Measurements from ENCODE around the gene TYRO3.

The TYRO3 gene

DNA sequence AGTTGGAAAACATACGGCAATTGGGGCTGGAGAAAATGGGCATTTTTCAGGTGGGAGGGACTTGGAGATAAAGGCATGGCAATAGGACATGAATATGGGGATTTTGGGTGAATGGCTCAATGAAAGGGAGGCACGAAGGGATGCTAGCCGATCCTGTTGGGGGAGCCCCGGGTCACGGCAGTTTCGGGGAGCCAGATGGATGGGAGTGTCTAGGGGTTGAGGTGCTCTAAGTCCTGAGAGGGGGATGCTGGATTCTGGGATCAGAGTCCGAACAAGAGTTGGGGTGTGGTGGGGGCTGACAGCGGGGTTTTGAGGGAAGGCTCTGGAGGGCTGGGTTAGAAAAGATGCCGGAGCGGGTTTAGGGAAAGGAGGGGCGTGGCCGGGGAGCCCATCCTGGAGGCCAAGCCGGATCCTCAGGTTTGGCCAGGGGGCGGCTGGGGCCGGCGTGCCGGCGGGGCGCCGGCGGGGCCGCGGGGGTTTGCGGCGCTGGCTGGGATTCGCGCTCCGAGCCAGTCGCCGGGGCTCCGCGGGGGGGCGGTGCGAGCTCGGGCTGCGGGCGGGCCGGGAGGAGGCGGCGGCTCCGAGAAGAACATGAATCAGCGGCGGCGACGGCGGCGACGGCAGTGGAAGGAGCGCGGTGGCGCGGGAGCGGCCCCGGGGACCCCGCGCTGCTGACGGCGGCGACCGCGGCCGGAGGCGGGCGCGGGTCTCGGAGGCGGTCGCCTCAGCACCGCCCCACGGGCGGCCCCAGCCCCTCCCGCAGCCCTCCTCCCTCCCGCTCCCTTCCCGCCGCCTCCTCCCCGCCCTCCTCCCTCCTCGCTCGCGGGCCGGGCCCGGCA lies at the start of gene TYRO3:
TSS of gene TYRO3 (plus strand) at position 813 of the 839 bp plus-strand sequence. CDS start 46 bp downstream, outside the sequence.
- H3K4me3 ChIP-seq (ENCODE audit: low read depth, low read length), result peak within 1 kb of the TSS; percentile 67

DNA sequence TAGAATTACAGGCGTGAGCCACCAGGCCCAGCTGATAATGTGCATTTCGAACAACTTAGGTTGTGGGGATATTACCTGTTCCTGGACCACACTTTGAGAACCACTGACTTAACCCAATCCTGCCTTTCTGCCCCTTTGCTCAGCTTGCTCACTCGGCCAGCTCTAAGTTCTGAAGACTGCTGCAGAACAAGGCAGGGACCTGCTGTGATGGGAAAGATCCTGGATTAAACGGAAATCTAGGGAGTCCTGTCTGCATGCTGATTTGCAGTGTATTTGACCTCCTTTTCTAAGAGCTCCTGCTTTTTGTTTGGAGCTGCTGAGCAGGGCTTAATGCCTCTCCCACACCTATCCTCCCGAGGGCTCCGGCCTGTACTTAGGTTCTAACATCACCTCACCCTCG lies 48.3 kb upstream of the TYRO3 start:
- no peak for DNase-seq (ENCODE audit: low read depth)
- H3K4me3 ChIP-seq (ENCODE audit: low read depth, low read length), result no peak overlapping the region

More for the DNA sequence above, at the start of gene TYRO3:
- DNase-seq (ENCODE audit: low read depth), result no peak

DNA sequence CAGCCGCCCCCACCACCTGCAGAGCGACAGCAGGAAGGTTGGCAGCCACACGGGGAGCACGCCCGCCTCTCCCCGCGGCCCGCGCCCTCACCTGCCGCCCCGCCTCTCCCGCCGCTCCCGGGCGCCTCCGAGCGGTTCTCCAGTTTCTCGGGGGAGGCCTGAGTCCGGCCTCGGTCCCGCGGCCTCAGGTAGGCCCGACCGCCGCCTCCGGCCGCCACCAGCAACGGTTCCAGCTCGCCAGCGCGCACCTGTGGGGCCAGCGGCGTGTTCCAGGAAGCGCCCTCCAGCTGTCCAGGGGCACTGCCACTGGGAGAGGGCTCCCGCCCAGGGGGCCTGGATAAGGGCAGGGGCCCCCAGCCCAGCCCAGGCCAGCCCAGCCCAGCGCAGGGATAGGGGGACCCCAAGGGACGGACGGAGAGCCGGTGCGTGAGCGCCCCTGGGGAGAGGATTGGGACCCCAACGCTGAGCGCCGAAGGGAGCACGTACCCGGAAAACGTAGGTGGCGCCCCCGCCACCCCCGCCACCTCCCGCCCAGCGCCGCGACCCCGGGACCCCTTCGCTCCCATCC lies 47.6 kb upstream of the TYRO3 start:
- H3K4me3 ChIP-seq (ENCODE audit: low read depth, low read length), result no peak overlapping the region
- no peak for DNase-seq (ENCODE audit: low read depth)

DNA sequence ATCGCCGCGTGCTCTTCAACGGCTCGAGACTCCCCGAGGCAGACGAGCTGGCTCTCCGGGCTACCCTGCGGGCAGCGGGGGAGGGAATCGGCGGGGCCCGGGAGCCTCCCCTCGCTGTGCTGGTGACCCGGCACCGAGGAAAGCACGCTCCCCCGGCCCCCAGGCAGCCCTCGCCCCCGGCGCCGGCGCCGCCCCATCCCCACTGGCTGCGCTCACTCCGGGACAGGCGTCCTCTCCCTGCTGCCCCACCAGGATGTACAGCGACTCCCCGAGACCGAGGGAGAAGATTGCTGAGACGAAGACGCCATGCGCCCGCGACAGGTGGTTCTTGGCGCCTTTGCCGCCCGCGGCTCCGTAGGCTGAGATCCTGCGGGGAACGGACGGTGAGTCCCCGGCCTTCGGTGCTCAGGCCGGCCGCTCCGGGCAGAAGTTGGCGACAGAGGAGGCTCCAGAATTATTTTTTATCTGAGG lies 47.1 kb upstream of the TYRO3 start:
- H3K4me3 ChIP-seq (ENCODE audit: low read depth, low read length), result no peak overlapping the region
- DNase-seq (ENCODE audit: low read depth), result no peak

DNA sequence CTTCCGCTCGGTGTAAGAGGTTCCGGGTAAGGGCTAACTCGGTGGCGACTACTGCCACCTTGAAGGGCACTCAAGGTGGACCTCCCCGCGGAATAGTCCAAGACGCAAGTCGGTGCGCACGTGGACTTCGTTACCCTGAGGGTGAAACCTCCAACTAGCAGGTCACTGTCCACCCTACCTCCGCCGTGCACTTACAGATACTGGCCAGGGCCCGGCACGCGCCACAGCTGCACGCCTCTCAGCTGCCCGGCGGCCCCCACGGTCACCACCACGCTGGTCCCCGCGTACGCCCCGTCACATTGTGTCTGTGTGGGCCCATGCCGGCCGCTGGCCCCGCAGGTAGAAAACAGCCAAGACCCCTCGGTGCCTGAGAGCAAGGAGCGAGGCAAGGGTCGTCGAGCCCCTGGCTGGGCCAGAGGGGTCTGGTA lies 46.5 kb upstream of the TYRO3 start:
- DNase-seq (ENCODE audit: low read depth), result no peak
- no peak overlapping the region for H3K4me3 ChIP-seq (ENCODE audit: low read depth, low read length)

DNA sequence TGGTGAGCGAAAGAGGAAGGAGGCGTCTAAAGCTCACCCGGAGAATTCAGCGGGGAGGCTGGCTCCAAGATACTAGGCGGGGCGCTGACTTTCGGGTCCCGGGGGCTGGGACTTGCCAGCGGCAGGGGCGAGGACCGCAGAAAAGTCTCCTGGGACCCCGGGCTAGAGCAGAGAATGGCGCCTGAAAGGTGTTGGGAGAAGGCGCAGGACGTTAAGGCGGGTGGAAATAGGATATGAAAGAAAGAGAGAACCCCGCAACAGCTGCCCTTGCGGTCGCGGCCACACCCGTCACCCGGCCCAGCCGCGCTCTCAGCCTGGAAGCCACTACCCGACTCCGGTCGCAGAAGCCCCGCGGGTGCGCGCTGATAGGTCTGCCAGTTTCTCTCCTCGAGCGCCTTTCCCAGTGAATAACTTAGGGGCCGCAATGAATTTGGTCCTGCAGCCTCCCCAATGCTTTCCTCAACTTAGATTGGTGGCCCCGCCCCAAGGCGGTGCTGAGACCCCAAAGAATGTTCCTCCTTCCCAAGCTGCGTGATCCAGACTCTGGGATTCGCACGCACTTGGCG lies 46.0 kb upstream of the TYRO3 start:
- DNase-seq (ENCODE audit: low read depth), result no peak

DNA sequence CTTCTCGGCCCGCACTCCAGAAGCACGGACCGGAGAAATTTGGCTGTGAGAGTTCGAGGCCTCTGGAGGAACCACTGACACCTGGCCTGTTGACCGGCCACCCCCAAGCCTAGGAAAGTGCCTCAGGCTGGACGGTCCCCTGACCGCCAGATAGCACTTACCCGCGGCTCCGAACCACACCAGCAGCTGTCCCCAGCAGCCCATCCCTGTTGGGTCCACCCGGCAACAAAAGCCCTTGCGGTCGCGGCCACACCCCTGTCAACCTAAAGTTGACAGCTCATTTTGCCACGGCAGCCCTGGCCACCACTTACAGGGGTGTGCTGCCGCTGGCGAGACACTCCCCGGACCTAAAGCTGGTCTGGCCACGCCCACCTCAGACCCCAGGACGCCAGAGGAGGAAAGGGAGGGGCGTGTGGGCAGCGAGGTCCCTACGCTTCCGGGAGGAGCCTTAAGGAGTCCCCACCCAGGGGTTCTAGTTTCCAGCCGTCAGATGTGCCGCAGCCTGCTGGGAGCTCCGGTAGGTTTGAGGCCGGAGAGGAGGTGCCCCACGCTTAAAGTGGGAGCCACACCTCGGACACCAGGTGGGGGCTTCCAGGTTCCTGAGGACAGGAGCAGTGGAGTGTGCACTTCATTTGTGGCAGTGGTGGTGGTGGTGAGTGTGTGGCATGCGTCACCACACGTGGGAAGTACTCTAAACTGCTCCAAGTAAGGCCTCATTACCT lies 45.3 kb upstream of the TYRO3 start, which contains the start of gene LTK:
TSS of gene LTK (minus strand) at position 322 of the 722 bp plus-strand sequence. CDS start at position 204, 118 bp downstream.
- DNase-seq (ENCODE audit: low read depth), result no peak
- H3K4me3 ChIP-seq (ENCODE audit: low read depth, low read length), result peak within 1 kb of the TSS; percentile 30

More for the DNA sequence above, 46.0 kb upstream of the TYRO3 start:
- peak overlapping the region; percentile 30 for H3K4me3 ChIP-seq (ENCODE audit: low read depth, low read length)

DNA sequence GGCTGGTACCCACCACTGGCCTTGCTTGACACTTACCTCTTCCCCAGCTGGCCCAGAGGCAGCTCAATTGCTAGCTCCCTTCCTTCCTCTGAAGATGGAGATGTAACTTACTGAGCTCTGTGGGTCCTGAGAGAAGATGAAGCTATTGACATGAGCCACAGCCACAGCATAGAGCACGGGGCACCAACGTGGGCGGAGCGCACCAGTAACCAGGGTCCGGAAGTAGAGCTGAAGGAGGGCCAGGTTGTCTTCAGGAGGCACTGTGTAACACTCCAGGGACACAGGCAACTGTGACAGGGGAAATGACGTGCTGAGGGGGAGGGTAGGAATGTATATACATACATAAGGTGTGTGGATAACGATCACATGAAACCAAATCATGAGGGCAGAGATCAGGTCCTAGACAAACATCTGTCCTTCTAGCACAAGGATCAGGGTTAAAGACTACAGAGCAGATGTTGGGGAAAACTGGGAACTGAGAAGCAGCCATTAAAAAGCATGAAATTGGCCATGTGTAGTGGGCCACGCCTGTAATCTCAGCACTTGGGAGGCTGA lies 41.0 kb upstream of the TYRO3 start:
- no peak overlapping the region for H3K4me3 ChIP-seq (ENCODE audit: low read depth, low read length)
- DNase-seq (ENCODE audit: low read depth), result no peak

DNA sequence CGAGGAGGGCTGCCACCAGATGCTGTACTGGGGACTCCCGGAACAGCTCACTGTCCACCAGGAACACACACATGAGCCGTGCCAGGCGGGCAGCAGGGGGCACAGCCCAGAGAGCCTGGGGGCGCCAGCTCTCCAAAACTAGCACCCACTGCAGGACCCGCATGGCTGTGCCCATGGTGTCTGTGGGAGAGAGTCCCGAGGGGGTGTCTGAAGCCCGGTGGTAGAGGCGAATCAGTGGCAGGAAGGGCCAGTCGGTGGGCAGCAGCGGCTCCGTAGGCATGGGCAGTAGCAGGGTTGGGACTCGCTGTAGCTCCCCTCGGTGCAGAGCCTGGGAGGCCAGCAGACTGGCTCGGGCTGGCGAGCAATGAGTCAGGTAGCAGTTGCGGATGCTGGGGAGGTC lies 38.4 kb upstream of the TYRO3 start:
- DNase-seq (ENCODE audit: low read depth), result no peak
- no peak overlapping the region for H3K4me3 ChIP-seq (ENCODE audit: low read depth, low read length)

DNA sequence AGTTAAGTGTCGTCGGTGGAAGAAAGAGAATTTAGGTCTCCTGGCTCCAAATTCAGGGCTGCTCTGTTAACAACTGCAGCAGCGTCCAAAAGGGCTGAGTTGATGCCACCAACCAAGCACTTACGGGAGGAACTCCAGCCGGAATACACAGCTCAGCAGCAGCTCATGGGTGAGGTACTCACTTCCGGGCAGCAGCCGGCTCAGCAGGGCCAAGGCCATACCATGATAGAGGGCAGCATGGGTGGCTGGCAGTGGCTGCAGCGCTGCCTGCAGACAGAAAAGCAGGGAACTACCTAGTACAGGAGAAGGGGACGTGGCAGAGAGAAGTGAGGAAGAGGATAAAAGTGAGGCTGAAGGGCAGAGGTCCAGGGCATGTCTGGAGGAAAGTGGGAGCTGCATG lies 37.4 kb upstream of the TYRO3 start:
- H3K4me3 ChIP-seq (ENCODE audit: low read depth, low read length), result no peak overlapping the region
- DNase-seq (ENCODE audit: low read depth), result no peak

DNA sequence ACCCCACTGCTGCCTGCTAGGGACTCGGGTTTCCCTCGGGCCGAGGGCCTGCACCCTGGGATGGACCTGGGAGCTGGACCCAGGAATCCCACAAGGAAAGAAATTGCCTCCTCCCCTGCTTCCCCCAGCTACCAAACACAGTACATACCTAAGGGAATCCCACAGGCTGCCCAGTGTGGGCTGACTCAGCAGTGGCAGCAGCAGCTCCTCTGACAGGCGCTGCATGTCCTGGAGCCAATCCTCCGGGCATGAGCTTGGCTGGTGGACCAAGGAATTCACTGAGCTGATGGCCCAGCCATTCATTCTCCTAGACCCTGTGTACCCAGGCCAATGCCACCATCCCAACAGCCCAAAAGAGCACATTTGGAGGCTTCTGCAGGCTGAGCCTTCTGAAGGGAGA lies 35.9 kb upstream of the TYRO3 start:
- no peak for DNase-seq (ENCODE audit: low read depth)
- no peak overlapping the region for H3K4me3 ChIP-seq (ENCODE audit: low read depth, low read length)

DNA sequence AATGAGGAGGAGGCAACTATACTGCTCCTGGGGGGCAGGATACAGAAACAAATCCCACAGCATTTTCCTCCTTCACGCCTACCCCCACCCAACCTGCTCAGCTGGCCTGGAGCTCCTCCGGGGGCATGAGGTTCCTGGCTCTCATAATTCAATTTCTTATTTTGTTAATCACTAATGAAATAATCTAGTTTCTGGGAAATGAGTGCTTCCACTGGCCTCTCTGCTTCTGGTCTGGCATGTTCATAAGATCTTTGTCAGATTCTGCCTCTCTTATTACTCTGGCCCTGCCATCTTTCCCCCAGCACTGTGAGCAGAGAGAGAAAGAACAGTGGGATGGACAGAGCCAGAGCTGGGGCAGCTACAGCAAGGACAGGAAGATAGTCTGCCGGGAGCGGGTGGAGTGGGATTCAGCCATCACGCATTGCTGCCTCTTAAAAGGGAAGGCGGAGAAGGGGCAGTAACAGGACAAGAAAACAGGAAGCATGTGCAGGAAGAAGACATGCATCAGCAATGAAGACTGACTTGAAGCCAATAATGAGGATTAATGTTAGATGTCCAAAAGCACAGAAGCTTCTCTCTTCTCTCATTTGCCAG lies 28.6 kb upstream of the TYRO3 start:
- no peak overlapping the region for H3K4me3 ChIP-seq (ENCODE audit: low read depth, low read length)
- no peak for DNase-seq (ENCODE audit: low read depth)

DNA sequence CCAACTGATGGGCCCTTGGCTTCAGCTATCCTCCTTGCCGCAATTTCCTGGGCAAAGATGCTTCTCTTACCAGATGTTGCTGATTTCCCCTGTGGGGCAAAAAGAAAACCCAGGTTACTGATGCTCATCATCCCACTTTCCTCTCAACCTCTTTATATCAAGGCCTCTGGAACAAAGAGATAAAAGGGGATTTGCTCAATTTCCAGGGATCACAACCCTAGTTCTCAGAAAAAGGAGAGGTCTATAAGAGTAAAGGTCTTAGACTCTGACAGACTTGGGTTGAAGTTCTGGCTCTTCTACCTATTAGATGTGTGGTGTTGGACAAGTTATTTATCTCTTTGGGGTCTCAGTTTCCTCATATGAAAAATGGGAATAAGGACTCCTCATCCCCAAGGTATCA lies 23.5 kb upstream of the TYRO3 start:
- no peak for DNase-seq (ENCODE audit: low read depth)
- no peak overlapping the region for H3K4me3 ChIP-seq (ENCODE audit: low read depth, low read length)

DNA sequence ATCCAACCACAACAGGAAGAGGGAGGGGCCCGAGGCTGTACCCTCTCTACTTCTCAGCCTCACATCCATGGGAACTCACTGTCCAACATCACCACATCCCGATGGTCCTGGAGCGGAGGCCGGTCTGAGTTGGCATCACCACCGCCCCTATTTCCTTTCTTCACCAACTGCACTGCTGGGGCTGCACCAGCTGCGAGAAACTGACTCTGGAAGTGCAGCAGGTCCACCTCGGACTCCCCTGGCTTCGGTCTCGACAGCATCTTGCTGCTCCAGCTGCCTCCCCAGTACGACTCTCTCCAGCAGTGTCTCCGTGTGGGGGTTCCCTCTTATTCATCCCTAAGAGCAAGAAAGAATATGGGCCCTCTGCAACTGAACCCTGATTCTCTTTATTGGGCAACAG lies 22.1 kb upstream of the TYRO3 start:
- no peak overlapping the region for H3K4me3 ChIP-seq (ENCODE audit: low read depth, low read length)
- DNase-seq (ENCODE audit: low read depth), result no peak

DNA sequence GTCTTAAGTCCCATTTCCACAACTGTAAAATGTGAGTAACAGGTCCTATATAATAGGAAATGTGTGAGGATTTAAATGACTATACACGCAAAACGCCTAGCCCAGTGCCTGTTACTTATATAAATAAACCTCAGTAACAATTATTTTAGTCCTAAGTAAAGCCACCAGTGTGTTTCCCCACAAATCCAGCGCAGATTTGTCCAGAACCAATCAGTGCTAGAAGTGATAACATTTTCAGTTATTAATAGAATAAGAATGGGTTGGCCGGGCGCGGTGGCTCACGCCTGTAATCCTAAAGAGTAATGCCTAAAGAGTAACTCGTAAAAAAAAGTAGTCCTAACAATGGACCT lies 15.5 kb upstream of the TYRO3 start:
- DNase-seq (ENCODE audit: low read depth), result no peak
- H3K4me3 ChIP-seq (ENCODE audit: low read depth, low read length), result peak overlapping the region; percentile 70

DNA sequence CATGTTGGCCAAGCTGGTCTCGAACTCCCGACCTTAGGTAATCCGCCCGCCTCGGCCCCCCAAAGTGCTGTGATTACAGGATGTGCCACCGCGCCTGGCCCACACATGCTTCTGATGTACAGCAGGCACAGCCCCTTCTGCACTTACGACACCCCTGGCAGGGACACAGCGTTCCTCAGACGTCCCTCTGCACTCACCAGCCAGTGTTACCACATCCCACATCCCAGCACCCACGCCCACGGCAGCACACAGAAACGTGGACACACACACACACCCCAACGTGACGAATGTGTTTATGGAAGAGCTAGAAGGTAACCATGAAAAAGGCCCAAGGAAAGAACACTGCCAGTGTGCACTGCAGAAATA lies 14.4 kb upstream of the TYRO3 start:
- no peak overlapping the region for H3K4me3 ChIP-seq (ENCODE audit: low read depth, low read length)
- no peak for DNase-seq (ENCODE audit: low read depth)

DNA sequence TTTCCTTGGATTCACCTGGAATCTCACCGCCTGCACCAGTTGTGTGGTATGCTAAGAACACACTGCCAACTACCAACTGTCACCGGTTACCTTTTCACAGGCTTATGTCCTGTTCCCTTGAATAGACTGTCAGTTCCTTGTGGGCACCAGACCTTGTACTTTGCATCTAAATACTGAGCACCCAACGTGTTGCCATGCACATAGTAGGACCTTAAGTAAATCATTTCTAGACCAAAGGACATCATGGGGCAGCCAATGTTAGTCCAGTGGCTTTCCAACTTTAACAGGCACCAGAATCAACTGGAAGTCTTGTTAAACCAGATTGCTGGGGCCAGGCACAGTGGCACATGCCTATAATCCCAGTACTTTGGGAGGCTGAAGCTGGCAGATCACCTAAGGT lies 13.8 kb upstream of the TYRO3 start:
- H3K4me3 ChIP-seq (ENCODE audit: low read depth, low read length), result no peak overlapping the region
- no peak for DNase-seq (ENCODE audit: low read depth)

DNA sequence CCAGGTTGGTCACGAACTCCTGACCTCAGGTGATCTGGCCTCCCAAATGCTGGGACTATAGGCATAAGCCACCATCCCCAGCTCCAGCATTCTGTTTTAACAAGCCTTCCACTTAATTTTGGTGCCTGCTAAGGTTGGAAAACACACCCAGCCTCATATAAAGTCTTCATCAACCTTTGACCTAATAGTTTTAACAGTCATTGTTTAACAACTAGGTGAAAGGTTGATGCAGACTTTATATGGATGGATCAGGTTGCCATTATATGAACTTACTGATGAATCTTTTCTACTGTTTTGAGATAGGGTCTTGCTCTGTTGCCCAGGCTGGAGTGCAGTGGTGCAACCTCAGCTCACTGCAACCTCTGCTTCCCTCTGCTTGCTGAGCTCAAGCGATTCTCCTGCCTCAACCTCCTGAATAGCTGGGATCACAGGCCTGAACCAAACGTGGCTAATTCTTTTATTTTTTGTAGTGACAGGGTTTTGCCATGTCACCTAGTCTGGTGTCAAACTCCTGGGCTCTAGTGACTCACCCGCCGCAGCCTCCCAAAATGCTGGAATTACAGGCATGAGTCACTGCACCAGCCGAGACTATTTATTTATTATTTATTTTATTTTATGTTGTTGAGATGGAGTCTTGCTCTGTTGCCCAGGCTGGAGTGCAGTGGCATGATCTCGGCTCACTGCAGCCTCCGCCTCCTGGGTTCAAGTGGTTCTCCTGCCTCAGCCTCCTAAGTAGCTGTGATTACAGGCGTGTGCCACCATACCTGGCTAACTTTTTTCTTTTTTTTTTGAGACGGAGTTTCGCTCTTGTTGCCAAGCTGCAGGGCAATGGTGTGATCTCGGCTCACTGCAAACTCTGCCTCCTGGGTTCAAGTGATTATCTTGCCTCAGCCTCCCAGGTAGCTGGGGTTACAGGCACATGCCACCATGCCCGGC lies 11.9 kb upstream of the TYRO3 start:
- H3K4me3 ChIP-seq (ENCODE audit: low read depth, low read length), result no peak overlapping the region
- DNase-seq (ENCODE audit: low read depth), result no peak
